NCI-H2081 treated with DMSO at 0.1 percent for 48 hours (cell line): Measurements from ENCODE around the gene PPP1R12B.
"Not testable (repeated sequence)": the region's sequence is repeated elsewhere in the genome, so short reads cannot be mapped to it uniquely, and the experiment has no call there.

Source experiments
- DNase-seq: peaks from one replicate; lab custom pipeline; 2025; lab: John Stamatoyannopoulos, UW

Gene PPP1R12B

DNA sequence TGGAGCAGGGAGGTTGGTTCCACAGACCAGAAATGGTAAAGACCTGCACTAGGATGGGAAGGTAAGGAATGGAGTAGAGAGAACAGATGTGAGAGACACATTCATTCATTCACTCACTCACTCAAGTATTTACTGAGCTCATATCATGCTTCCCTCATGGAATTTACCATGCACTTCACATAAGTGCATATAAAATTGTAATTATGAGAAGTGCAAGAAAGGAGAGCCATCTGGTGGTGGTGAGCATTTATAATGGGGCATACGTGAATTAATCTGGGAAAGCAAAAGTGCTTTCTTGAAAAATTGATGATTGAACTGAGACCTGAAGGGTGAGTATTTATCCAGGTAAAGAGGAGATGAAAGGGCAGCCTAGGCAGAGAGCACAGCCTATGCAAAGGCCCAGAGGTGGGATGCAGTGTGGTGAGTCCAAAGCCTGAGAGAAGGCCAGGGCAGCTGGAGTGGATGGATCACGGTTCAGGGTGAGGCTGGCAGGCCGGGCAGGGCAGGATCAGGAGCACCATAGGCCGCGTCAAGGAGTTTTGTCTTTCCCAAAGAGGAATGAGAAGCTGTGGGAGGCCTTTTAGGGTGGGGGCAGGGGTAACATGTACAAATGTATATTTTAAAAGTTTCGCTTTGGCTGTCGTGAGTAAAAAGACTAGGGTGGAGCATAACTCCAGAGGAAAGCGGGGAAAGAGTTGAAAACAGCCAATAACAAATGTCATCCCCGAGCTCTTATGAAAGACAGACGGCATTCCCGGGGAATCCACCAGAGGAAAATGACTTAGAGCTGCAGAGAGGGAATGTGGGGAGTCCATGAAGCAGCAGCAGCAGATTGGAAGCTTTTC lies 266.1 kb downstream of the PPP1R12B start:
- not testable (repeated sequence) for DNase-seq

DNA sequence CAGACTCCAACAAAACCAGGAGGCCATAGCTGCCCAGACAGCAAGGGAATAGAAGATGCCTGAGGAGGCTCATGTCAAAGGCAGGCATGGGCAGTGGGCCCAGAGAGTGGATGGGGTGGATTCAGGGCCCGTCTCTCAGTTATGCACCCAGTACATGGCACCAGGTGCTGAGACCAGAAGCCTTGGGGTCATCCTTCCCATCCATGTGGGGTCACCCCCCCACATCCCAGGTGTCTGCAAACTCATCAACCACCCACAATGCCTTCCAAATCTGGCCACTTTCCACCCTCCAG lies 266.7 kb downstream of the PPP1R12B start:
- not testable (repeated sequence) for DNase-seq

DNA sequence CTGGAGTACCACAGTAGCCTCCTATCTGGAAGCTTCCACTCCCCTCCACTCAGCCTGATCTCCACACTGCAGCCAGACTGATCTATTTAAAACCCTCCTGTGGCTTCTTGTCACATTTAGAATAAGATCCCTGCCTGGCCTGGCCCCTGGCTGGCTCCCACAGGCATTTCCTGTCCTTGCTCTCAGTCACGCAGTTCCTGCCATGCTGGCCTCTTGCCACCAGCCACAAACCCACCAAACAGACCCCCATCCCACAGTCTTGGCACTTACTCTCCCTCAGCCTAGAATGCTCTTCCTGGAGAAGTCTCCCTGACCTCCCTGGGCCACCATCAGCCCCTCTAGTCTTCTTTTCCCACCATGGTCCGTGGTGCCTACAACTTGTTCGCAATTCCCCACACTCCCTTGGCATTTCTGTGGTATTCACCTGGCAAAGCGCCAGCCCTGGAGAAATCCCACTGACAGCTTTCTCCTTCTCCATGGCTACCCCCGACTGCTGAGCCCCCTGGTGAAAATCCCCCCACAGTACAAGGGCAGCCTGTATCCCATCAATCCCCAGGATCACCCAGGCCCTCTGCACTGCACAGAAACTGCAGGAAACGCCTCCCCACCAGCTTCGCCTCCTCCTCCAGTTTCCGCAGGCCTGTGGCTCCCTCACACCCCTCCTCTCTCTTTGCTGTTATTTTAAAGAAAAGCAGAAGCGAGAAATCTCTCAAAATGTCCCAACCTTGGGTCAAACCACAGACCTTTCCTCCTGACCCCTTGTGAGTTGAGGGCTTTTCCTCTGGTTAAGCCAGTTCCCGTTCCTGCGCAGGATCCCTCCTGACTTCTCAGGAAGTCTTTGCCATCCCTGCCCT lies 267.2 kb downstream of the PPP1R12B start:
- DNase-seq: no peak

DNA sequence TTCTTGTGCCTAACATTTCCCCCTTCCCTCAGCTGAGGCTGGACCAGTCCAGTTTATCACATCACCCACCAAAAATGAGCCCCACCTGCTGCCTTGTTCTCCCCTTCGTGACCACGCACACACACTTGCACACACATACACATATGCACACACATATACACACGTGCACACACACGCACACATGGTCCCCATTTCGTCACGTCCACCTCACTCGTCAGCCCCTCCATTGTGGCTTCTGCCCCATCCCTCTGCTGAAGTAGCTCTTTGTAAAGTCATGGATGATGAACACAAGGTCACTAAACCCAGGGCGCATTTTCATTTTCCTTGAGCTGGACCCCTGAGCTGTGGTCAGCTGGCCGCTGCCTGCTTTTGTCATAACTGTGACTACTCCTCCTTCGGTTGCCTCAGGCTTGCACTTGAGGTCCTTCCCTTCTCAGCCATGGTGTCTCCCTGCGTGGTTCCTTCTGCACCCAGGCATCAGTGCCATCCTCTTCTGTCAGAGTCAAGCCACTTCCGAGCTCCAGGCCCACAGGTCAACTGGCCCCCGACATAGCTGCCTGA lies 267.9 kb downstream of the PPP1R12B start:
- no peak for DNase-seq

DNA sequence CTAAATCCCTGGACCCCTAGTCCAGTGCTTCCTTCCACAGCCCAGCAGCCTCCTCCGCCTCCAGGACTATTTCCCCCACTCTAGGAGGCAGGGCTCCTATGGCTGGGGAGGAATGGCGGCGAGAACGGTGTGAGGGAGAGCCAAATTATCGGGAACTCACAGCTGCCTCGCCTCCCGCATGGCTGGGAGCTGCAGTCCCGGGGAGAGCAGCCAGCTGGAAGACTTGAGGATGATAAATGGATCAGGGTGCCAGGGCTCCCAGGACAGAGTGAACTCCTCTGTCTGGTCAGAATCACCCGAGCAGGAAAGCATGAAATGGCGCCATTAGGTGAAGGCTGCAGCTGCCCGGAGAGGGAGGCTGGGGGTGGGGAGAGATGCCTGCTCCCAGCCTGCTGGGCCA lies 270.5 kb downstream of the PPP1R12B start:
- DNase-seq: not testable (repeated sequence)

DNA sequence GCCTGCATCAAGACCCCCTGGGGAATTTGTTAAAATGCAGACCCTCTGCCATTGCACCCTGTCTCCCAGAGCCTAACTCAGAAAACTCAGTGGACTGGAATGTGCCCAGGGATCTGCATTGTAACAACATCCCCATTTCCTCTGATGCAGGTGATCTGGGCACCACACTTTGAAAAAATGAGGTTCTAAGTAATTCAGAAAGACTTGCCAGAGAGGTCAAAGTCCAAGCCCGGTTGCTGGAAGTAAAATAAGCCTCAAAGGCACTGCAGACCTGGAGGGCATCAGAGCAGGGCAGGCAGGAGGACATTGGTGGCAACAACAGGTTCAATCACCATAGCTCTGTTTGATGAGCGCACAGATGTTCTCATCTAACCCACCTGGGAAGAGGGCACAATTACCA lies 271.0 kb downstream of the PPP1R12B start:
- DNase-seq: no peak

DNA sequence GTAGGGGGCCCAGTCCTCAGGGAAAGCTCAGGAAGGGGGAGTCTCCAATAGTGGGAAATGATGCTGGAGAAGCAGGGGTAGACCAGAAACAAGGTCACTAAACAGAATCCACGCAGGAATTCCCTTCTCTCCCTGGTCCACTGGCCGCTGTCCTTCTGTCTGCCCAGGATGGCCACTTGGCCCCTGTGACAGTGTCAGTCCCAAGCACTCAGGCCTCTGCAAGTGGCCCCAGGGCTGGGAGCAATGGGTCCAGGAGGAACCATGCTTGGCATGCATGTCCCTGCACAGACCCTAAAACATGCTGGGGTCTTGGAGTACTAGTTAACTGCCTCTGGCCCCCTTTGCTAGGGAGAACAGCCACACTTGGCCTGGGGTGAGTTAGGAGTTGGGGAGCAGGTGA lies 271.5 kb downstream of the PPP1R12B start:
- DNase-seq: not testable (repeated sequence)

DNA sequence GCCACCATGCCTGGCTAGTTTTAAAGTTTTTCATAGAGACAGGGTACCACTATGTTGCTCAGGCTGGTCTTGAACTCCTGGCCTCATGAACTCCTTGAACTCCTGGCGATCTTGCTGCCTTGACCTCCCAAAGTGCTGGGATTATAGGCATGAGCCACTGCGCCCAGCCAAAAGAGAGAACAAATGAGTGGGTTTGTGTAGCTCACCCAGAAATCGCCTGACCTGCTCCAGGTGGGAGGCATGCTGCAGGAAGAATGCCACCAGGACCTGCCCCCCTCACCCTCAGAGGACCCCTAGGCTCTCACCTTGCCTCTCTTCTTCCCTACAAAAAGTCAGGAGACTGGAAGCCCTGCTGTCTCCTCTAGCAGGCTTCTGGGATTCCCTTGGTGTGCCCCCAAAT lies 272.9 kb downstream of the PPP1R12B start:
- no peak for DNase-seq

DNA sequence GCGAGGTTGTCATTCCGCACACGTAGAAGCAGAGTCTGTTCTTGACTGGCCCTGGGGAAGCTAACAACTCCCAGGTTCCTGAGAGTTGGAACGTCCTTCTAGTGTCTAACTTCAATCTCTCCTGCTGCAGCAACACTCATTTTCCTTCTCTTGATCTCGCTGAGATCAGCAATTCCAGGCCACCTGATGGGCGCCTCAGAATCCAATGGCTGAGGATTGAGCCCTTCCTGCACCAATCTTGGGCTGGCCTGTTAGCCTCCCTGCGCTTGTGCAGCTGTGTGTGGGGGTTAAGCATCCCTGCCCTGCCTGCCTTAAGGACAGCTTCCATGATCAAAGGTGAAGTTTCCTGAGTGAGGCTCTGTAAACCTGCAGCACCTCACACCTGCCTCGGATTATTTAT lies 273.9 kb downstream of the PPP1R12B start:
- DNase-seq: no peak

DNA sequence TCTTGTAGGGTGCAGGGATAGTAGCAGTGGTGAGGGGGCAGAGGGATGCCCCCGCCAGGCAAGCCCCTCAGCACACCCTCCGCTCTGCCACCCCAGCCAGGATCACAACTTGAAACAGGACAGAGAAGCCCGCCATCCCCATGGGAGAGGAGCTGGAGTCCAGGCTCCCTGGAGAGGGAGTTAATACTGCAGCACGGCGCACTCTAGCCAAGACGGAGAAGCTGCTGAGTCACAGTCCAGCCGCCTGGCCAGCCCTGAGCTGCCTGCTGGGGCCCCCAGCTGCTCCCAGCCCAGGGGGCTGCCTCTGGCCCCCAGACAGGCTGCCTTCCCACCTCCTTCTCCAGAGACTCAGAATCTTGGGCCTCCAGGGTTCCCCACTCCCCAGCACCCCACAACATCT lies 274.6 kb downstream of the PPP1R12B start:
- DNase-seq: no peak

DNA sequence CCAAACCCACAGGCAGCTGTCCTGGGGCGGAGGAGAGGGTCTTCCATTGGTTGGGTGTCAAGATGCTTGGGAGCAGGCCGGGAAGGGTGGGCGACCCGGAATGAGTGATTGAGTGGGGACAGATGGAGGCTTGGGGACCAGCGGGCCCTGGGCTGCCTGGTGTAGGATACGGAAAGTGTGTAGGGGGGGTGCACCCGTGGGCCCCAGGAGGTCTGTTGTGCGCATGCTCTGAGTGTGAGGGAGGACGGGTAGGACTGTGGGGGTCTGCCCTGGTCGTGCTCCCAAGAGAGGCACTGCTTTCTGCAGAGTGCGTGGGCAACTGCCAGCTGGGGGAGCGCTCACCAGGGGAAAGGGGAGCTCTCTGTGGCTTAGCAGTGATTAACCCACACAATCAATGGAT lies 275.0 kb downstream of the PPP1R12B start:
- DNase-seq: not testable (repeated sequence)

DNA sequence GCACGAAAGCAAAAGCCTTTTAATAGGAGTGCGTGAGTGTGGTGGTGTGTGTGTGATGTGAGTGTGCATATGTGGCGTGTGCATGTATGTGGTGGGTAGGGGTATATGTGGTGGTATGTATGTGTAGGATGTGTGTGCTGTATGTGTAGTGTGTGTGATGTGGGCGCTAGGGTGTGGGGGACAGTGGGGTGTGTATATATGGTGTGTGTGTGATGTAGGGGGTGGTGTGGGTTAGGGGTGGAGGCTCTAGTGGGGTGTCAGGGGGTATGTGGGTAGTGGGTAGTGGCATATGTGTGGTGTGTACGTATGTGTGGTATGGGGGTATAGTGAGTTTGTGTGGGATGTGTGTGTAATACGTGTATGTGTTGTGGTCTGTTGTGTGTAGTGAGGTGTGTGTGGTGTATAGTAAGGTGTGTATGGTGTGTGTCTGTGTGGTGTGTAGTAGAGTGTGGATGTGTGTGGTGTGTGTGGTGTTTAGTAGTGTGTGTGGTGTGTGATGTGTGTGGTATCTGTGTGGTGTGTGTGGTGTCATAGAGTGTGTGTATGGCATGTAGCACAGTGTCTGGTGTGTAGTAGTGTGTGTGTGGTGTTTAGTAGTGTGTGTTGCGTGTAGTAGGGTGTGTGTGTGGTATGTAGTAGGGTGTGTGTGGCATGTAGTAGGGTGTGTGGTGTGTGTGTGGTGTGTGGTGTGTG lies 275.7 kb downstream of the PPP1R12B start:
- no peak for DNase-seq

DNA sequence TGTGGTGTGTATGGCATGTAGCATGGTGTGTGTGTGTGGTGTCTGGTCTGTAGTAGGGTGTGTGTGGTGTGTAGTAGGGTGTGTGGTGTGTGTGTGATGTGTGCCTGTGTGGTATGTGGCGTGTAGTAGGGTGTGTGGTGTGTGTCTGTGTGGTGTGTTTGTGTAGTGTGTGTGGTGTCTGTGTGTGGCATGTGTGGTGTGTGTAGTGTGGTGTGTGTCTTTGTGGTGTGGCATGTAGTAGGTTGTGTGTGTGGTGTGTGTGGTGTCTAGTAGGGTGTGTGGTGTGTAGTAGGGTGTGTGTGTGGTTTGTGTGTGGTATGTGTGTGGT lies 276.2 kb downstream of the PPP1R12B start:
- no peak for DNase-seq

DNA sequence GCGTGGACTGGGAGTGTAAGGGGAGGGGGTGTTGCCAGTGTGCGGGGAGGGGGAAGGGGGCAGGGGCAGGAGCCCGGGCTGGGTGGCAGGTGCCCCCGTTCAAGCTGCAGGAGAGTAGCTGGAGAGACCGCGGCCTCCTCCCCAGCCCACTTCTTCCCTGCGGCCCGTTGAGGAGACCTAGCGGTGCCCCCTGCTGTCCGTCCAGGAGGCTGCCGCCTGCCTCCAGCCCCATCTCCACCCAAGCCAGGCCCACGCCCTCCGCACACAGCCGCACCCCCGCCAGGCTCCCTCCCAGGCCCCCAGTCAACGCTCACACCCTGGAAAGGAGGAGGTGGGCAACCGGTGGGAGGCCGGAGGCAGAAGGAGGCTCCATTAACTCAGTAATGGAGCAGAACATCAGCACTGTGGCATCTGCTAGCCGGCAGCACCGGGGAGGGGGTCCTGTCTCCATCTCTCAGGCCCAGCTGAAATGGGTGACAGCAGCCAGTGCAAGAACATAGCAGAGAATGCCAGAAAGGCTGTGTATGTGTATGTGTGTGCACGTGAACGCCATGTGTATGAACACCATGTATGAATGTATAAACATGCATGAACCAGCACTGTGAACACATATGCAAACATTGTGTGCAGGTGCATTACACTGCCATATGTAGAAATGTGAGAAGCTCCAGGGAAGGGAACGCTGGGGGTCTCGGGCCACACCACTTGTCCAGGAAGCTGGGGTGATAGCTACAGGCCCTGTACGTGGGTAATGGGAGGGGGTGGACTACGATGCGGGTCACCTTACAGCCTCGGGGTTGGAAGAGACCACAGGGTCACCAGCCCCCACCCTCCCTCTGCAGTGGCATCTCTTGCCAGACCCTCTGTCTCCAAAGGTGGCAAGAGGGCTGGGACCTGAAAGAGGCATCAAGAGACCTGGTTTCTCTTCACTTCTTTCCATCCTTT lies 277.2 kb downstream of the PPP1R12B start:
- no peak for DNase-seq

DNA sequence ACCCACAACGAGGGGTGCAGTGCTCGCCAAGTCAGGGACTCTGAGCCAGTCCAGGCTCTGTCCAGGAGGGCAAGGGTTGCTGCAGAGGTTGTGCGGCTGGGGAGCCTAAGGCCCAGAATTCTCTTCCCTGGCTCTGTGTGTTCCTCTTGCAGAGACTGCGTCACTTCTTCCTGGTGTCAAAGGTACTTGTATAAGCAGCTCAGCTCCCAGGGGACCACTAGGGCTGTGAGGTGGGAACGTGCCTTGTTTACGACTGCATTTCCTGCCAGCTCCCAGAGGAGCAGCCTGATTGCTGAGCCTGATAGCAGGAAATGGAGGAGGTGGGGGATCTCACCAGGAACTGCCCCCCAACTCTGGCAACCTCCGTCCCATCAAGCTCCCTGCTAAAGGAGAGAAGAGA lies 278.5 kb downstream of the PPP1R12B start:
- not testable (repeated sequence) for DNase-seq

DNA sequence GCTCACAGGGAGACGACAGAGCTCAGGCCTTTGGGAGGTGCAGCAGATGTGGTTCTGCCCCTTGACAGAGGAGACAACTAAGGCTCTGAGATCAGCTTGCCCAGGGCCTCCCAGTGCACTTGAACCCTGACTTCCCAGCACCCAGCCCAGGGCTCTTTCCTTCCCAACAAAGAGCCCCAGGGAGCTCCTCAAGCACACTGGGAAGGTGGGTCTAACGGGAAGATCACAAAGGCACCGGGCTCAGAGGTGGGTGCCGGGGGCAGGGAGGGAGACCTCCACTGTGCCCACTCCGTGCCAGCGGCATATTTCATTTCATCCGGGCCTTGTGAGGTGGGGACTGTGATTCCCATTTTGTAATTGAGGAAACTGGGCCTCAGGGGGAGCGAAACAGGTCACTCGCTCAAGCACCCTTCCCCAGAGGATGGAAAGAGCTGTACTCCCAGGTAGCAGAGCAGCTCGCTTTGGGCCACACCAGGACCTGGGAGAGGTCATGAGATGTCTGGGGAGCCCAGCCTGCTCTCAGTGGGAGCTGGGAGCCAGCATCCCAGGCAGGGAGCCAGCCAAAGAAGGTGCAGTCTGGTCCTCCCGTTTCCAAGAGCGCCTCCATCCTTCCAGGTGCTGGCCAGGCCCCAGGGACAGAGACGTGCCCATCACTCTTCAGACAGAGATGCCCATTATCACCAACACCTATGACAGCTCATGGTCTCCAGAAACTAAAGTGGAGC lies 279.5 kb downstream of the PPP1R12B start:
- no peak for DNase-seq

DNA sequence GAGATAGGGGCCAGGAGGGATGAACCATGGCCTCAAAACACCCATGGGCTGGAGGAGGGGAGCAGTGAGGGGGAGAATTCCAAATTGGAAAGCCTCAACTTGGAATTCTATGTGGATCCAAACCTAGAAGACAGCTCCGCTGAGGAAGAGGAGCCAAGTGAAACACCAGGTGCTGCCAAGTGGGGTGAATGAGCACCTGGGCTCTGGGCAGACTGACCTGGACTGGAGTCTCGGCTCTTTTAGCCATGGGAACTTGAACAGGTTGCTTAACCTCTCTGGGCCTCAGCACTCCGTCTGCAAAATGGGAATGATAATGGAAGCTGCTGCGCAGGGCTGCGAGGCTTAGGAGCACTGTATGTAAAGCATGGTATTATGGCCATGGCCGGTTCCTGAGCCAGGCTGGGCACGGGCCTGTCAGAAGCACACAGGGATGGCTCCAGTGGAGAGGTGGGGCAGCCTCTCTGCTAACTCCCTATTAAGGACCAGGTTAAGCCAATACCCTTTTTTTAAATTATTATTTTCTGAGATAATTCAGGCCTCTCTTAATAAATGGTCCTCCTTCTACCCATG lies 280.2 kb downstream of the PPP1R12B start:
- no peak for DNase-seq

DNA sequence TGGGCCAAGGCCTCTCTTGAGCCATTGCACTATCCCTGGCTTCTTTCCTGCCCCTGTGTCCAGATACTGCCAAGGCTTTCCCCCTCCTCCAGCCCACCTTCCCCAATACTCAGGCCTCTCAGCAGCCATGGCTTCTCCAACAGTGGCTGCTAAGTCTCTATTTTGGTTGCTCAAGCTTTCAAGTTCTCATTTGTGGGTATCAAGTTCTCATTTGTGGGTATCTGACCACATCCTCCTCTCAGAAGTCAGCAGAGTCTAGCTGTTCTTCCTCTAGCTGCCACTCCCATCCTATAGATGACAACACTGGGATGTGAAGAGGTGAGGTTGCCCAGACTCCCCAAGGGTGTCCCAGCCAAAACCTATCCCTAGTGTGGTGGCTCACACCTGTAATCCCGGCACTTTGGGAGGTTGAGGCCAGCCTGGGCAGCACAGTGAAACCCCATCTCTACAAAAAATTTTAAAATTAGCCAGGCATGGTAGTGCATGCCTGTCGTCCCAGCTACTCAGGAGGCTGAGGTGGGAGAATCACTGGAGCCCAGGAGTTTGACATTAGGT lies 280.8 kb downstream of the PPP1R12B start:
- not testable (repeated sequence) for DNase-seq

DNA sequence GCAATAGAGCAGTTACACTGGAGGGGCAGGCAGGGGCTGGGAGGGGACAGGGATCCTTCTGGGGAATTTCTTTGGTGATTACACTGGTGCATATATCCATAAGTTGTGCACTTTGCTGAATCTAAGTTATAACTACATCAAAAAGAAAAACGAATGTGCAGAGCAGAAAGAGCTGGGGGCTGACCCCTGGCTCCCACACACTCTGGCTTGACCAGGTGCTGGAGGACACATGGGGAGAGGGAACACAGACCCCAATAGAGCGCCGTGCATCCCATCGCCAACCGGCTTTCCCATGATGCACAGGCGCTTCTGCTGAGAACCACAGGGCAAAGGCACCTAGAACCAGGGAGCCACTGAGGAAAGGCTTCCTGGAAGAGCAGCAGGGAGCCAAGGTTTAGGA lies 281.6 kb downstream of the PPP1R12B start:
- not testable (repeated sequence) for DNase-seq

DNA sequence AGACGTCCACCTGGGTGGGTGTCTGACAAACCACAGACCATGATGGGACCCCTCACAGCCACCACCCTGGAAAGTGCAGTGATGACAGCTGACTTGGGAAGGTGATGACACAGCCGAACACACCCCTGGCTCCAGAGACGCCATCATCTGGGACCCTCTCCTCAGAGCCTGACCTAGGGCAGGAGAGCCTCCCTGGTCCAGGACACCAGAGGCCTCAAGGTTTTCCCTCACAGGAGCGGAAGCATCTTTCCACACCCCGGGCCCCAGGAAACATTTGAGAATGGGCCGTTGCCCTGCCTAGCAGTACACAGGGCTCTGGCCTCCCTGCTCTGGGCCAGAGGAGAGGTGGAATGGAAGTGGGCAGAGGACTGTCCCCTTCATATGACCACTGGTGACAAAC lies 282.0 kb downstream of the PPP1R12B start:
- no peak for DNase-seq
